ENCODE data around the gene HMGCR. TPM values are rescaled to one million over a fixed set of nuclear protein-coding genes. Genes with fewer than 3 reads are reported as not detected.

The HMGCR gene
- total and polyA plus RNA-seq, 2 donors (not counting 3 experiments of a cell fraction or from before 2014, with no cell fraction given), result 39.6 to 104 TPM

DNA sequence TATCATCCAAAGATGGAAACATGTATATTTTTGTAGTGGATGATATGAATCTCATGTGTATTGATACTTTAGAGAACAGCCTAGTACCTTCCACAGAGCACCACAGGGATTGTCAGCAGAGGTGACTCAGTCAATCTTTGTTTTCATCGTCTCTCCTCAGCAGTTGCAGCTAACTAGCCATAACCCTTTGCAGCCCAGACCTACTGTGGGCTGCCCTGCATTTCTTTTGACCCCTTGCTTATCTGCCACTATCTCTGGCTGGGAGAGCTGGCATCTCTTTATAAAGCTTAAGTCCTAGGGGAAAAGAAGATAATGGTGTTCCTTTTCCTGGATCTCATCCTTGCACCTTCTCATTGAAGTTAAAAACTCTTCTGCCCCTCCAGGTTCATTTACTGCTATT lies 28.7 kb downstream of the HMGCR start:
- ChIA-PET POLR2A (no interaction called here), CTCF (interaction anchor here (3.0 kb wide), 1 partner anchor 315 kb away, joined by 11 read pairs; no protein-coding TSS in a partner anchor)
- no peak overlapping the region for H3K27ac ChIP-seq (ENCODE audit: insufficient read depth, low read depth, low read length)
- H3K4me2 ChIP-seq (ENCODE audit: insufficient read depth, low read length), result no peak overlapping the region
- H3K79me2 ChIP-seq (ENCODE audit: control insufficient read depth, insufficient read depth, low read length), result no peaks in the 10 kb centered on the region
- no peak overlapping the region for H2AFZ ChIP-seq (ENCODE audit: low read depth, low read length)
- dilution Hi-C loops (cut with MboI; ENCODE audit: extremely low pct_ligation_motif_present, low sequenced_read_pairs) (no loop called here), intact Hi-C loops (cut with micrococcal nuclease) (no loop called here)
- no peaks in the 10 kb centered on the region for H3K9me3 ChIP-seq (replicated peaks; ENCODE audit: control insufficient read depth, insufficient read depth, low read length)
- peaks cover 12% of the 10 kb centered on the region for H3K4me1 ChIP-seq (ENCODE audit: control insufficient read depth, extremely low read depth, insufficient read depth, low read length)
- no peaks in the 10 kb centered on the region for H4K20me1 ChIP-seq (replicated peaks; ENCODE audit: control insufficient read depth, extremely low read depth, insufficient read depth, low read length)
- no peaks in the 10 kb centered on the region for H3K27me3 ChIP-seq (ENCODE audit: control insufficient read depth in 2 of 2, insufficient read depth in 2 of 2, low read length in 2 of 2)
- BruUV-seq (replicated peaks), result no TSS peak
- no peak for TF ChIP-seq POLR2AphosphoS5 (IDR thresholded peaks at IDR 0.05; ENCODE audit: insufficient read depth, low read depth, low read length)
- TF ChIP-seq, protein P1, sequence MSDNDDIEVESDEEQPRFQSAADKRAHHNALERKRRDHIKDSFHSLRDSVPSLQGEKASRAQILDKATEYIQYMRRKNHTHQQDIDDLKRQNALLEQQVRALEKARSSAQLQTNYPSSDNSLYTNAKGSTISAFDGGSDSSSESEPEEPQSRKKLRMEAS (IDR thresholded peaks at IDR 0.05; ENCODE audit: insufficient read depth, insufficient read length), result no peak
- TF ChIP-seq EZH2 (IDR thresholded peaks at IDR 0.05; ENCODE audit: borderline replicate concordance, low read depth, low read length, severe bottlenecking), result no peak
- no peak for TF ChIP-seq CTCF (IDR thresholded peaks at IDR 0.05; ENCODE audit: extremely low read depth in 1 of 2, insufficient read depth in 1 of 2, low read depth in 1 of 2, low read length in 2 of 2)
- no peak for TF ChIP-seq POLR2A (IDR thresholded peaks at IDR 0.05; ENCODE audit: low read depth, low read length)
- no peak for TF ChIP-seq MYC (IDR thresholded peaks at IDR 0.05; ENCODE audit: low read depth, low read length)
- TF ChIP-seq FOS (IDR thresholded peaks at IDR 0.05; ENCODE audit: borderline replicate concordance, insufficient read depth, low read length), result no peak
- TF ChIP-seq GATA2 (IDR thresholded peaks at IDR 0.05; ENCODE audit: insufficient read depth, insufficient read length, low read depth, low read length), result no peak
- no peak for TF ChIP-seq JUN (IDR thresholded peaks at IDR 0.05; ENCODE audit: borderline replicate concordance, insufficient read depth, insufficient read length, low read depth)
- FAIRE-seq (no peak), DNase-seq (ENCODE audit: low read depth, low spot score) (no peak)
- H3K4me3 ChIP-seq (replicated peaks in 1 of 3; ENCODE audit: insufficient read depth in 1 of 3, low read depth in 1 of 3, low read length in 3 of 3), result no peak overlapping the region
- H3K9me1 ChIP-seq (replicated peaks; ENCODE audit: control insufficient read depth, extremely low read depth, insufficient read depth, low read length), result no peaks in the 10 kb centered on the region
- H3K9ac ChIP-seq (replicated peaks; ENCODE audit: extremely low read depth, insufficient read depth, low read length), result no peak overlapping the region
- peaks cover 4 to 6% of the 10 kb centered on the region in 2 experiments for H3K36me3 ChIP-seq (ENCODE audit: control insufficient read depth in 2 of 2, extremely low read depth in 1 of 2, insufficient read depth in 2 of 2, low read length in 2 of 2)

All from endothelial cell of umbilical vein (primary cell).